CD1c-positive myeloid dendritic cell (primary cell): ENCODE measurements around the gene KIRREL3.

Experiments
- DNase-seq: peaks from one replicate; pipeline ENCODE4 v3.0.0-alpha.2; 2016; ENCODE audit errors: extremely low spot score

KIRREL3 gene

GRCh38 chr11:126790550-126791081 is 210.0 kb downstream of the KIRREL3 start:
- DNase-seq: no peak

GRCh38 chr11:126782810-126783209 is 217.8 kb downstream of the KIRREL3 start:
- DNase-seq: no peak

GRCh38 chr11:126781942-126782341 is 218.6 kb downstream of the KIRREL3 start:
- no peak for DNase-seq

GRCh38 chr11:126776119-126776518 is 224.5 kb downstream of the KIRREL3 start:
- DNase-seq: no peak

- no peak for DNase-seq
These were observed 228.3 kb downstream of the KIRREL3 start for GRCh38 chr11:126772267-126772666.

- DNase-seq: no peak
These were observed 231.9 kb downstream of the KIRREL3 start for GRCh38 chr11:126768702-126769101.

GRCh38 chr11:126766440-126766839 is 234.1 kb downstream of the KIRREL3 start:
- no peak for DNase-seq

GRCh38 chr11:126765196-126765595 is 235.4 kb downstream of the KIRREL3 start:
- DNase-seq: no peak

- DNase-seq: no peak
These were observed 236.3 kb downstream of the KIRREL3 start for GRCh38 chr11:126764231-126764630.

- DNase-seq: no peak
These were observed 243.7 kb downstream of the KIRREL3 start for GRCh38 chr11:126756855-126757254.

GRCh38 chr11:126756421-126756820 is 244.1 kb downstream of the KIRREL3 start:
- no peak for DNase-seq

- DNase-seq: no peak
These were observed 245.0 kb downstream of the KIRREL3 start for GRCh38 chr11:126755526-126755925.

- DNase-seq: no peak
These were observed 245.8 kb downstream of the KIRREL3 start for GRCh38 chr11:126754591-126755426.

GRCh38 chr11:126753990-126754389 is 246.6 kb downstream of the KIRREL3 start:
- no peak for DNase-seq

- no peak for DNase-seq
These were observed 249.3 kb downstream of the KIRREL3 start for GRCh38 chr11:126751242-126751641.

- no peak for DNase-seq
These were observed 251.8 kb downstream of the KIRREL3 start for GRCh38 chr11:126748793-126749192.

GRCh38 chr11:126748100-126748791 is 252.3 kb downstream of the KIRREL3 start:
- DNase-seq: no peak

- no peak for DNase-seq
These were observed 253.3 kb downstream of the KIRREL3 start for GRCh38 chr11:126747315-126747714.

- no peak for DNase-seq
These were observed 254.1 kb downstream of the KIRREL3 start for GRCh38 chr11:126746443-126746842.

GRCh38 chr11:126744699-126745098 is 255.9 kb downstream of the KIRREL3 start:
- no peak for DNase-seq

- no peak for DNase-seq
These were observed 256.9 kb downstream of the KIRREL3 start for GRCh38 chr11:126743628-126744027.

GRCh38 chr11:126742582-126742981 is 258.0 kb downstream of the KIRREL3 start:
- no peak for DNase-seq

GRCh38 chr11:126740846-126741245 is 259.7 kb downstream of the KIRREL3 start:
- DNase-seq: no peak
